GM18517 (cell line): Measurements from ENCODE around the gene GOLGA6B.
"Not testable (repeated sequence)": the region's sequence is repeated elsewhere in the genome, so short reads cannot be mapped to it uniquely, and the experiment has no call there.

Experiments
- ATAC-seq: cut with Tn5 transposase; IDR thresholded peaks from one replicate; pipeline ENCODE4 v1.9.1; 2021; ENCODE audit warnings: mild to moderate bottlenecking, moderate library complexity; ENCODE audit not compliant: unreplicated experiment

The GOLGA6B gene

GRCh38 chr15:72654397-72654796 lies at the start of gene GOLGA6B:
Gene GOLGA6B, plus strand, starts transcription at chr15:72654697. Its CDS starts 41 bp downstream, at chr15:72654738.
- not testable (repeated sequence) for ATAC-seq

- no peak for ATAC-seq
Measured at GRCh38 chr15:72604794-72605193, 49.7 kb upstream of the GOLGA6B start.

GRCh38 chr15:72608084-72608483 lies 46.4 kb upstream of the GOLGA6B start:
- not testable (repeated sequence) for ATAC-seq

- ATAC-seq: no peak
Measured at GRCh38 chr15:72609862-72610261, 44.6 kb upstream of the GOLGA6B start.

- not testable (repeated sequence) for ATAC-seq
Measured at GRCh38 chr15:72612324-72612723, 42.2 kb upstream of the GOLGA6B start.

GRCh38 chr15:72614810-72615532 lies 39.5 kb upstream of the GOLGA6B start:
- no peak for ATAC-seq

- not testable (repeated sequence) for ATAC-seq
Measured at GRCh38 chr15:72615533-72616233, 38.8 kb upstream of the GOLGA6B start.

GRCh38 chr15:72616491-72617210 lies 37.8 kb upstream of the GOLGA6B start:
- no peak for ATAC-seq

- ATAC-seq: not testable (repeated sequence)
Measured at GRCh38 chr15:72623854-72624253, 30.6 kb upstream of the GOLGA6B start.

GRCh38 chr15:72626153-72626552 lies 28.3 kb upstream of the GOLGA6B start:
- not testable (repeated sequence) for ATAC-seq

- ATAC-seq: not testable (repeated sequence)
Measured at GRCh38 chr15:72628249-72629067, 26.0 kb upstream of the GOLGA6B start.

- ATAC-seq: not testable (repeated sequence)
Measured at GRCh38 chr15:72629068-72629570, 25.4 kb upstream of the GOLGA6B start.

GRCh38 chr15:72636519-72637282 lies 17.8 kb upstream of the GOLGA6B start:
- ATAC-seq: not testable (repeated sequence)

GRCh38 chr15:72639759-72640483 lies 14.6 kb upstream of the GOLGA6B start:
- ATAC-seq: not testable (repeated sequence)

GRCh38 chr15:72642271-72642670 lies 12.2 kb upstream of the GOLGA6B start:
- ATAC-seq: not testable (repeated sequence)

GRCh38 chr15:72648631-72649253 lies 5.8 kb upstream of the GOLGA6B start:
- not testable (repeated sequence) for ATAC-seq

- ATAC-seq: not testable (repeated sequence)
Measured at GRCh38 chr15:72656014-72656413, 1.5 kb downstream of the GOLGA6B start.

GRCh38 chr15:72661081-72661480 lies 6.6 kb downstream of the GOLGA6B start:
- ATAC-seq: not testable (repeated sequence)
